ENCODE data around the gene DDIT3. TPM values are rescaled to one million over a fixed set of nuclear protein-coding genes. Genes with fewer than 3 reads are reported as not detected.
"Not testable (repeated sequence)": the region's sequence is repeated elsewhere in the genome, so short reads cannot be mapped to it uniquely, and the experiment has no call there.

DDIT3 gene, protein sequence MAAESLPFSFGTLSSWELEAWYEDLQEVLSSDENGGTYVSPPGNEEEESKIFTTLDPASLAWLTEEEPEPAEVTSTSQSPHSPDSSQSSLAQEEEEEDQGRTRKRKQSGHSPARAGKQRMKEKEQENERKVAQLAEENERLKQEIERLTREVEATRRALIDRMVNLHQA
- total RNA-seq (2014; rRNA removed; shearing (Covaris generic)): 45.3 and 46.9 TPM in 2 replicates

DNA sequence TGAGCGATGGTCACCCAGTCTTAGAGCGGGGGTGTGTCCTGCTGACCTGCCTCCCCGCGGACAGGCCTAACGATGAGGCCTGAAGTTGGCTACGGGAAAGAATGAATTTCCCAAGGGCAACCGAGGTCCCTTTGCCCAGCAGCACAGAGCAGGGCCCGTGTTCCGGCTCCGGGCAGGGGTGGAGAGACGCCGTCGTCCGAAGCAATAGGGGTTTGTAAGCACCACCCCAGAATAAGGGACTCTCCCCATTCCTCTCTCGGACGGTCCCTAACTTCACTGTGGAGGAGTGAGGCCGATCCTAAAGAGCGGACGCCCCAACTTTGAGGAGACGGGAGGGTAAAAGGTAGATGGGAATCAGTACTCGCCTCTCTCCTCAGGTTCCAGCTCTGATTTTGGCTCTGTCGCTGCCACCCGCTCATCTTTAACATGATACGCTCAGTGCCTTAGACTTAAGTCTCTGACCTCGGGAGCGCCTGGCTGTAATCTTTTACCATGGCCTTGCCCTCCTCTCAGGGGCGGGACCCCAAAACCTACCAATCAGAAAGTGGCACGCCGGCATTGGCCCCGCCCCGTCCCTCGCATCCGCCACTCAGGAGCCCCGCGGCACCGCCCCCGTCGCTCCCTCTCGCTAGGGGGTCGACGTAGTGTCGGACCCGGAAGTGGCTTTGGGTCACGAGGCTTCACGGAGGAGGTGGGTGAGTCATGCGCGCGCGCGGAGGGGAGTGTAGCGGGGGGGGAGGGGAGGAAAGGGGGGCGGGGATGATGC, at the start of gene DDIT3:
DDIT3 (minus strand) TSS at position 462 of the 766 bp plus-strand sequence. CDS start 3,108 bp downstream, outside the sequence.
- DNase-seq (ENCODE audit: low spot score): peak; percentile 95

DNA sequence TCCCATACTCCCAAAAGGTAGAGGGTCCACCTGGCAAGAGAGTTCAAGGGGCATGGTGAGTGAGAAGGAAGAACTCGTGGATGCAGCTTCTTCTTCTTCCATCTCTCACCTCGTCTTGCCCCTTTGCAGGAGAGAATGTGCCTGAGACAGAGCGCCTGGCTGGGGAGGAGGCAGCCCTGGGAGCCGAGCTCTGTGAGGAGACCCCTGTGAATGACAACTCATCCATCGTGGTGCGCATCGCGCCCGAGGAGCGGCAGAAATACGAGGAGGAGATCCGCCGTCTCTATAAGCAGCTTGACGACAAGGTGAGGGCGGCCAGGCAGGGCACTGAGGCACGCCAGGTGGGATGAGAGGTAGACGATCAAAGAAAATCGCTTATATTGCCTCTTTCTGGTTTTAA, 49.5 kb upstream of the DDIT3 start:
- no peak for DNase-seq (ENCODE audit: low spot score)

DNA sequence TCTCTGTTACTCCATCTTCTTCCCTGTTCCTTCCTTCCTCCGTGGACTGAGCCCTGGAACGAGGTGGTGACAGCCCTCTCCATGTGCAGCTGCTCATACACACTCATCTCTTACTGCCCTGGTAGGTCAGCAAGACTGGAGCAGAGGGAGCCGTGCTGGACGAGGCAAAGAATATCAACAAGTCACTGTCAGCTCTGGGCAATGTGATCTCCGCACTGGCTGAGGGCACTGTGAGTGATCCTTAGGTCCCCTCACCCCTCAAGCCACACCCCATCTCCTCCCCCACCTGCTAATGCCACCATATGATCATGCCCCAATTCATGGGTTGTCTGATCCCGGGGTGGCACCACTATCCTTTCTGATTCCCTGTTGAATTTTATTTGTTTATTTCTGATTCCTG, 48.5 kb upstream of the DDIT3 start:
- DNase-seq (ENCODE audit: low spot score): no peak

DNA sequence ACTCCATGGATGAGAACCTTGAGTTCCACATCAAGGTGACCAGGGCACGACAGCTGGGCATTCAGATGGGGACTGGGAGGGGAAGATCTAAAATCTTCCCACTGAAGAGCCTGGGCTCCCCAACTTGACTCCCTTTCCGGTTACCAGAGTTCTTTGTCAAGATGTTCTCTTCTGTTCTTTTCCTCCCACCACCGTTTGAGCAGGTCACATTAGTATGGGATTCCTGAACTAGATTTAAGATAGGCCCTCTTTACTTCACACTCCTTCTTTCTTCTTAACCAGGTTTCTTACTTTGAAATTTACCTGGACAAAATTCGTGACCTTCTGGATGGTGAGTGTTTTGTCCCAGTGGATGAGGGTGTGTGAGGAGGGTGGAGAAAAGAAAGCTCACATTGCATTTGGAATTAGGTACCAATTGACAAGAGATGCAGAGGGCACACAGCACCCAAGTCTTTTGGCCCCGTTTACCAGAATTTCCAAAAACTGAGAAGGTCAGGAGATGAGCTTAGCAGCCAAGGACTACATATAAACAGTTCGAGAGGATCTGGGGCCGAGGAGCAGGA, 43.9 kb upstream of the DDIT3 start:
- DNase-seq (ENCODE audit: low spot score): no peak

DNA sequence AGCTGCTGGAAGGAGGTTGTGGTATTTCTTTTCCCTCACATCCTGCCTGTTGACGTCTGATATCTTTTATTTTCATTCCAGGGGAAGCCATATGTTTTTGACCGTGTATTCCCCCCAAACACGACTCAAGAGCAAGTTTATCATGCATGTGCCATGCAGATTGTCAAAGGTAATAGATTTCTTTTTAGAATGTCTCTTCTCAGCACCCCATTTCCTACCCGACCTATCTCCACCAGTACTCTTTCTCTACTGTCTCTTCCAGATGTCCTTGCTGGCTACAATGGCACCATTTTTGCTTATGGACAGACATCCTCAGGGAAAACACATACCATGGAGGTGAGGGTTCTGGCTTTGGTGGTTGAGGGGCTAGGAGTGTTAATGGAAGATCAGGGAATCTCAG, 43.0 kb upstream of the DDIT3 start:
- no peak for DNase-seq (ENCODE audit: low spot score)

DNA sequence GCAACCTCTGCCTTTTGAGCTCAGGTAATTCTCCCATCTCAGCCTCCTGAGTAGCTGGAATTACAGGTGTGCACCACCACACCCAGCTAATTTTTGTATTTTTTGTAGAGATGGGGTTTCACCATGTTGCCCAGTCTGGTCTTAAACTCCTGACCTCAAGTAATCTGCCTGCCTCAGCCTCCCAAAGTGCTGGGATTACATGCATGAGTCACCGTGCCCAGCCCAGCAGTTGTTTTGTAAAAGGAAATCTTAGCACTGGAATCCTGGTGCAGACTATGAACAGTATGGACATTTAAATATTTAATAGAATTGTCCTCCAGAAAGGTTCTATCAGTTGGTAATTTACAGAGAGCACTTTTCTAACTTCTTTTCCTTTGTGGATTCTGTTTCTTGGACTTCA, 40.8 kb upstream of the DDIT3 start:
- not testable (repeated sequence) for DNase-seq (ENCODE audit: low spot score)

DNA sequence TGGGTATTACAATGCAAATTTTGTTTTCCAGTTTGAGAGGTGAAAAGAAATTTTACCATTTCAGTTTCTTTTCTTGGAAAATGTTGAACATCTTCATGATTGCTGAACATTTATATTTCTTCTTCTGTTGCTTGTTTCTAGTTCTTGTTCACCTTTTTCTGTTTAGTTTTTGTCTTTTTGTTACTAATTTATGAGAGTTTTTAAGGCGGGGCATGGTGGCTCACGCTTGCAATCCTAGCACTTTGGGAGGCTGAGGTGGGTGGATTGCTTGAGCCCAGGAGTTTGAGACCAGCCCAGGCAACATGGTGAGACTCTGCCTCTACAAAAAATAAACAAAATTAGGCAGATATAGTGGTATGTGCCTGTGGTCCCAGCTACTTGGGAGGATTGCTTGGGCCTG, 40.2 kb upstream of the DDIT3 start:
- no peak for DNase-seq (ENCODE audit: low spot score)

DNA sequence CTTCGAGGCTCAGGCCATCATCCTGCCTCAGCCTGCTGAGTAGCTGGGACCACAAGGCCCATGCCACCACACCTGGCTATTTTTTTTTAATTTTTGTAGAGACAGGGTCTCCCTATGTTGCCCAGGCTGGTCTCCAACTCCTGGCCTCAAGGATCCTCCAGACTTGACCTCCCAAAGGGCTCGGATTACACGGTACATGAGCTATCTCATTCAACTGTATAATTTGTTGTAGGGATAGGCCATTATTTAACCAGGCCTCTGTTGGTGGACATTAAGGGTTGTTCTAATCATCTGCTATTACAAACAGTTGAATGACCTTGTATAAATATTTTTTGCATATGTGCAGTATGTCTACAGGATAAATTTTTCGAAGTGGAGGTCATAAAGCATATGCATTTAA, 38.5 kb upstream of the DDIT3 start:
- no peak for DNase-seq (ENCODE audit: low spot score)

DNA sequence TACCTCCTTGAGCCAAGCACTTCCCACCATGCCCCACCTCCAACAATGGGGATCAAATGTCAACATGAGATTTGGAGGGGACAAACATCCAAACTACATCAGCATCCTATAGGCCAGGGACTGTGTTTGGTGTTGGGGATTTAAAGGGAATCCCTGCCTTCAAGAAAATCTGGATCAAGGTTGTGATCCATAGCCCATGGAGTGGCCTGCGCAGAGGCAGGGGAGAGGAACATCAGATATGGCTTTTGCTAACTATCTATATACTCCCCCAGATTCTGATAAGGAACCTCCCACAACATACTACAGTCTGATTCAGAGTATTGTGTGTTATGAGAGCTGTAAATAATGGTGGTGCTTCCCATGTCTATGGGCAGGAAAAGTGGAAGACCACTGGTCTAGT, 34.6 kb upstream of the DDIT3 start:
- no peak for DNase-seq (ENCODE audit: low spot score)

DNA sequence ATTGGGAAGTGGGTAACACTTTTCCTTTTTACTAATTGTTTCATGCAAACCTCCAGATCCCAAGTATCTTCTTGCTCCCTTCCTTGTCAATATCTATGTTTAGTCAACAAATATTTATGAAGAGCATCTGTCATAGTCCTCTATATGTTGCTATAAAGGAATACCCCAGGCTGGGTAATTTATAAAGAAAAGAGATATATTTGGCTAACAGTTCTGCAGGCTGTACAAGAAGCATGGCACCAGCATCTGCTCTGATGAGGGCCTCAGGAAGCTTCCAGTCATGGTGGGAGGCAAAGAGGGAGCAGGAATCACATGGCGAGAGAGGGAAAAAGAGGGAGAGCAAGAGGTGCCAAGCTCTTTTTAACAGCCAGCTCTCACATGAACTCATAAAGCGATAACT, 34.1 kb upstream of the DDIT3 start:
- no peak for DNase-seq (ENCODE audit: low spot score)

DNA sequence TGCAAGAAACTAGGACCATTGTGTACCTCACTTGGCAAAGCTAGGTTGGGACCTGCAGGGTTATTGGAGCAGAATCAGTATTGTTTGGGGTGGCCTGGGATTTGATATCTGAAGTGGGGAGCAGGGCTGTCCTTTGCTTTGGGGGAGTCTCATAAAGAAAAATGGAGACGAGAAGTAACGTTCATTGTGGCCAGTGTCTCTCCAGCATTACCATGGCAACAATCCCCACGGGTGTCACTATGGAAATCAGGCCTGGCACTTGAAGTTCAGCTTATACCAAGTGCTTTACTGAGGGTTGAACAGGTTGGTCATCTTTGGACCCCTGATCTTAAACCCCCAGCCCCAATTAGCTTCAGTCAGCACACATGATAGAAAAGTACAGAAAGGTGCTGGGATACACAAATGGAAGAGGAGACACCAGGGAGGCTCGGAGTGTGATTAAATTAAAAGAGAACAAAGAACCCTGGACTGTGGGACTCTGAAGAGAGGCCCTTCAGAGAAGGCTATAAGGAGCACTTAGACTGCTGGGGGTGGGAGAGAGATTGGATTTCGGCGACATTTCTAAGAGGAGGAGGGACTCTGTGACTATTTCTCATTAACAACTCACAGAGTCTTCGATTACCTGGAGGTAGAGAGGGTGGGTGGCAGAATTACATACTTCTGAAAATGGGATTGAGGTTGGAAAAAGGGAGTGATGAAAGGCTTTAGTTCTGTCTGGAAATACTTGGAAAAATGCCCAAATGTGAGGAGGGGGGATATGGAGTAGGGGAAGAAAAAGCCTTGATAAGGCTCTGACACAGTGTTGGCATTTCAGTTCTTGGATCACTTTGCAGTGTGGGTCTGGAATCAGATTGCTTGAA, 33.3 kb upstream of the DDIT3 start:
- no peak for DNase-seq (ENCODE audit: low spot score)

DNA sequence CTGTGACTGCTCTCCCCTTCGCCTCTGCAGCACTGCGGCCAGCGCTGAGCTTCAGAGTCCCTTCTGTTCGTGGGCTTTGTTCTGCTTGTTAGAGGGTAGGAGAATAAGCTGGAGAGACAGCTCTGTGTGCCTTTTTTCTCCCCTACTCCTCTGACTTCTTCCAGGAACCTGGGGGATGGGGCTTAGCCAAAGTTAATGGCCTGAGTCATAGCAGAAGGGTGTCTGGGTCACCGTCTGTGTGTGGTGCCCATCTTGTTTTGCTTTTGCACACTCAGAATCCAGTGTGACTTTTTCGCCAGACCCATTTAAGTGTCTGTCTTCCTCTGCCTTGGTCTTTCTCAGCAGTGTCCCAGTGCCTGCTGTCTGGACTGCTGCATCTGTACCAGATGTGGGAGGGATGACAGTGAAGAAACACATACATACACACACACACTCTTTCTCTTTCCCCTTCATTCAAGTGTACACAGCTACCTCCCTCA, 32.6 kb upstream of the DDIT3 start:
- peak; percentile 28 for DNase-seq (ENCODE audit: low spot score)

DNA sequence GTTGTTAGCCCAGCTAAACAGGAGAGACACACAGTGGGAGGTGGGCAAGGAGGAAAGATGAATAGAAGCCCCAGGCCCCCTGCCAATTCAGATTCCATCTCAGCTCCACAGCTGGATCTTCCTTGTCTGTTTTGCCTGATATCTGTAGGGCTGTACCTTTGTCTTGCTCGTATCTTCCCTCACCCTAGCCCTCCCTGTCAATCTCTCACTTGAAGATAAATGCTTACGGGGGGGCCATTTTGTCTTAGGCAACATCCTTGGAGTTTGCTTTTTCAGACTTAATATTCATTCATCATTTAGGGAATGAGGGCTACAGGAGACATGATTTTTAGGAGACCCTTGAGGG, 32.0 kb upstream of the DDIT3 start:
- DNase-seq (ENCODE audit: low spot score): no peak

DNA sequence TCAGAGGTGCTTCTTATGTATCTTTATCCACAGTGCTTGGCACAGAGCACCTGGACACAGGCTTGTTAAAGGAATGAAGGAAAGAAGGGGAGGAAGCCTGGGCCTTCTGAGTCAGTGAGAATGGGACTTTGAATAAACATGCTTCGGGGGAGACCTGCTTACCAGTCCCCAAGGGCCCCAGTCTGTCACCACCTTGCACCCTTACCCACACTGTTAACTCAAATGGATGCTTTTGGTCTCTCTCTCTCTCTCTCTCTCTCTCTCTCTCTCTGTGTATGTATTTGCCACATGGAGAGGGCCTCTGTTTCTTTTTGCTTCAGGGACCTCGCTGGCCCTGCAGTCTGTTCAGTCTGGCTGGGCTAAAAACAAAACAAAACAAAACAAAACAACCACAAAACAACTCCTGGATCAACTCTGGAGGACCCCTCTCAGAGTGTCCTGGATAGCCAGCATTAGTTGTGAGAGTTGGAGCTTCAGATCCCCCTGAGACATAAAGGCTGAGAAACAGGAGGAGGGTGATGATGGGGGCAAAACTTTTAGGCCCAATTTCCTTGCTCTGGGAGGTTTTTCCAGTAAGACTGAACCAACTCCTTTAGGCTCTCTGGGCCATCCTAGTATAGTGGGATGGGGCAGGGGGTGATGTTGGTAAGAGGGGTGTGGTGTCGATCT, 31.5 kb upstream of the DDIT3 start:
- DNase-seq (ENCODE audit: low spot score): no peak

DNA sequence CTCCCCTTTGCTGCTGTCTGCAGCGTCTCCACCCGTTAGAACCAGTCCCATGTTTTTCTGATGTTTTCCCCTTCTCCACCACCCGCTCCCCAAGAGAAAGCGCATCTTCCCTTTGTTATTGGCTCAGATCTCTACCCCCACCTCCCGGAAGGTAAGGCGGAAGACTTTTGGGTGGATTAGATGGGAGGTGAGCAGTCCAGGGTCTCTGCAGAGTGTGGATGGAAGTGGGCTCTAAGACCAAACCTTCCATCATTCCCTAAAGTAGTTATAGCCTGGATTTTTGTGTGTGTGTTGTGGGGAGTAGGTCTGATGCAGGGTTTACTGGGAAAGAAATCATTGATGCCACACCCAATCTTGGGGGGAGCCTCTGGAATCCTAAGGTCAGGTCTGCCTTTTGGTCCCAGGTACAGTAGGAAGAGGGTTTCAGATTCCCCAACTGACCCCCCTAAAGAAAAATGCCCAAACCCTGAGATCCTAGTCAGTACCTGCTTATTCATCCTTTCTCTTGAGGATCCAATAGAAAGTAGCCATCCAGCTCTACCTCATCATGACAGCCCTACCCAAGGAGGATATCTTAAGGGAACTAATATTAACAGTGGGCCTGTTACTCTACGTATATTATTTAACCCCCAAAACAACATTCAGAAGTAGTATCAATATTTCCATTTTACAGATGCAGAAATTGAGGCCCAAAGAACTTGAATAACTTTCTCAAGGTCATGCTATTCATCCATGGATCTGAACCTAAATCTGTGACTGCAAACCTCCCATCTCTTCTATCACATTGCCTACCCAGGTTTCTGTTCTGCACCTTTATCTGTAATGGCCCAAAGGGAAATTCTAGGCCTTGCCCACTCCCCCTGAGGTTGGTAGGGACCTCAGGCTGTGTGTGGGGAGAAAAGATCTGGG, 30.6 kb upstream of the DDIT3 start:
- no peak for DNase-seq (ENCODE audit: low spot score)

DNA sequence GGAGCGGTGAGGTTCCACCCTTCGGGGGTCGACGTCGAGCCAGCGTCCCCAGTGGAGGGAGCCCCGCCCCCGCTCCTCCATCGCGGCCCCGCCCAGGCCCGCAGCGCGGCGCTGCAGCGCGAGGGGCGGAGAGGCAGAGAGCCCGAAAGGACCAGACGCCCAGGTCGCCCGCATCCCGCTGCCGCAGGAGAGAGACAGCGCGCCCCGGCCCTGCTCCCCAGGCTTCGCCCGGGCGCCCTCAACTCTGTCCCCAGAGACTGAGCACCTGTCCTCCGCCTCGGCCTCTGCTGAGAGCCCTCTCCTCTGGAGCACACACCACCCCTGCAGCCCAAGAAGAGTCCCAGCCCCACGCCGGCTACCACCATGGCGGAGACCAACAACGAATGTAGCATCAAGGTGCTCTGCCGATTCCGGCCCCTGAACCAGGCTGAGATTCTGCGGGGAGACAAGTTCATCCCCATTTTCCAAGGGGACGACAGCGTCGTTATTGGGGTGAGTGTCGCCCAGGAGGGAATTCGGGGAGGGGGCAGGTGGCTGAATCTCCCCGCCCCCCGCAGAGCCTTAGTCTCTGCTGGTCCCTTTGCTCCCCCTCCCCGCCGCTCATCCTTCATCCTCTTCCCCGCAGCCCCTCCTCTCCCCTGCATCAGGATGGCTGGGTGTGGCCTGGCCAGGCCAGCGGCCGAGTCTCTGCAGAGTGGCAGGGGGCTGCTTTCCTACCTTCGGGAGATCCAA, 29.8 kb upstream of the DDIT3 start, which contains the start of gene KIF5A:
KIF5A (plus strand) TSS at position 136 of the 732 bp plus-strand sequence; CDS start at position 364, 228 bp downstream.
- DNase-seq (ENCODE audit: low spot score): no peak

DNA sequence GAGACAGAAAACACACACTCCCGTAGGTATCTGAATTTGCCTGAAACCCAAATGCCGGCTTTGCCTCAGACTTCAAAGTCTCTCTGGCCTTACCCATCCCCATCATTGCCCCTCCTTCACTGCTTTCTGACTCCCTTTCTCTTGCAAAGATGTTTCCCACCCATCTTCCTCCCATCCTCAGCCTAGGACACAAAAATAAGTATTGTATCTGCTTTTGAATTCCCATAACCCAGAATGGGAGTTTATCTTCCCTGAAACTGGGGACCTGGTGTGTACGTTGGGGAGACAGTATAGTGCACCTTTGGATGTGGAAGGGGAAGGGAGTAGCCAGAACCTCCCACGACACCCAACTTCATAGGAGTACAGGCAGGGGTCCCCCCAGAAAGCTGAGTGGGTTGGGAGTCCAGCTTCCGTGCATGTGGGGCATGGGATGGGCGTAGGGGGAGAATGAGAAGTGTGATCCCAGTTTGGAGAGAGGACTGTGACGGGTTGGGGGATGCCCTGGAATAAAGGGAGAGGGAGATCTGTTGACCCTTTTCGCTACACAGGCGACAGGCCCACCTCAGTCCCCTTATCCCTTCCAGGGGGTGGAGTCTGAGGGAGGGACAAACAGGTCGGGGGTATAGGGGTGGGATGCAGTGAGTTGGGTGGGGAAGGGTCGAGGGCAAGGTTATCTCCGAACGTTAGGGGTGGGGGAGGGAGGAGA, 29.0 kb upstream of the DDIT3 start:
- DNase-seq (ENCODE audit: low spot score): no peak

DNA sequence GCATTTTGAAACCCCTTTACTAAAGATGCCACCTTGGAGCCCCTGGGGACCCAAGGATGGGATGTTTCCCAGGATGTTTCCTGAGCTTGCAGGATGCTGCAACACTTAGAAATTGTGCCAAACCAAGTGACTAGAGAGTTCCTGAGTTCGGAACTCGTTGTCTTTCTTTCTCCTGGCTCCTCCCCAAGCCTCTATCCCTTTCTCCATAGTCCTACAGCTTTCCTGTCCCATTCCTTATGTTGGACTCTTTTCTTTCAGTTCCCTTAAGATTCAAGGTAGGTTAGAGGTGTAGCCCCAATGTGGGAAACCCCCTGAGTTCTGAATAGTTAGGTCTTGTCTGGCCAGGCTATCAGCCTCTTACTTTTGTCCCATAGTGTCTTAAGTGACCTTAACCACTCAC, 28.2 kb upstream of the DDIT3 start:
- no peak for DNase-seq (ENCODE audit: low spot score)

DNA sequence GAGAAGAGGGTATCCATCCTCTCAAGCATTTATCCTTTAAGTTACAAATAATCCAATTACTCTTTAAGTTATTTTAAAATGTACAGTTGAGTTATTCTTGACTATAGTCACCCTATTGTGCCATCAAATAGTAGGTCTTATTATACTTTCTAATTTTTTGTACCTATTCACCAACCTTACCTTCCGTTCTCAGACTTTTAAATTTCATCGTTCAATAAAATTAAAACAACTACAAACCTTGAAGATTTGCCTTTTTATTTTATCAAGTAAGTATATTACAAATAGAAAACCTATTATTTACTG, 27.6 kb upstream of the DDIT3 start:
- DNase-seq (ENCODE audit: low spot score): no peak
